ENCODE data around the gene INHBE. TPM values are rescaled to one million over a fixed set of nuclear protein-coding genes. Genes with fewer than 3 reads are reported as not detected.
"Not testable (repeated sequence)": the region's sequence is repeated elsewhere in the genome, so short reads cannot be mapped to it uniquely, and the experiment has no call there.

The INHBE gene
- total RNA-seq, 1 donor from 2014 or later = not detected

DNA sequence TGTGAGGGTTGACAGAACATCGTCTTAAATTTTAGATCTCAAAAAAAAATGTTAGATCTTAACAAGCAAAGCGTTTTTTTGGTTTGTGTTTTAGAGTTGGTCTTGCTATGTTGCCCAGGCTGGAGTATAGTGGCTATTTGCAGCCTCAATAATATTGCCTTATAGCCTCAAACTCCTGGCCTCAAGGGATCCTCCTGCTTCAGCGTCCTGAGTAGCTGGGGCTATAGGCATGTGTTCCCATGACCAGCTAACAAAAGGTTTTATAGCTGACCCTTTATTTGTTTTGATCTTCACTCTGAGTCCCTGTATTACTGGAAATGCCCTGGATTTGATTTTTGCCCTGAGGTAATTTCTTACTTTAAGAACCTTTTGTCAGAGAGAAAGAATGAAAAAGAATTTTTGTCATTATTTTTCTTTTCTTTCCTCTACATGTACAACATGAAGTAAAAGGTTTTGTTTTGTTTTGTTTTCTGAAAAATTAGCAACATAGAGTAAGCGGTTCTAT lies 15.3 kb upstream of the INHBE start:
- no peak for DNase-seq (ENCODE audit: low spot score)

DNA sequence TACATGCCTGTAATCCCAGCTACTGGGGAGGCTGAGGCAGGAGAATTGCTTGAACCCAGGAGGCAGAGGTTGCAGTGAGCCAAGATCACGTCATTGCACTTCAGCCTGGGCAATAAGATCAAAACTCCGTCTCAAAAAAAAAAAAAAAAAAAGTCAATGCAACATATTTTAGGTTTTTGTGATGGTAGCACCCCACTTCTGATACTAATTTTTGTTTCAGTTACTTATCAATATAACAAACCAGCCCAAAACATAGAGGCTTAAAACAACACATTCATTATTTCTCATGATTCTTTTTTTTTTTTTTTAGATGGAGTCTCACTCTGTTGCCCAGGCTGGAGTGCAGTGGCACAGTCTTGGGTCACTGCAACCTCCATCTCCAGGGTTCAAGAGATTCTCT lies 13.7 kb upstream of the INHBE start:
- DNase-seq (ENCODE audit: low spot score) = not testable (repeated sequence)

DNA sequence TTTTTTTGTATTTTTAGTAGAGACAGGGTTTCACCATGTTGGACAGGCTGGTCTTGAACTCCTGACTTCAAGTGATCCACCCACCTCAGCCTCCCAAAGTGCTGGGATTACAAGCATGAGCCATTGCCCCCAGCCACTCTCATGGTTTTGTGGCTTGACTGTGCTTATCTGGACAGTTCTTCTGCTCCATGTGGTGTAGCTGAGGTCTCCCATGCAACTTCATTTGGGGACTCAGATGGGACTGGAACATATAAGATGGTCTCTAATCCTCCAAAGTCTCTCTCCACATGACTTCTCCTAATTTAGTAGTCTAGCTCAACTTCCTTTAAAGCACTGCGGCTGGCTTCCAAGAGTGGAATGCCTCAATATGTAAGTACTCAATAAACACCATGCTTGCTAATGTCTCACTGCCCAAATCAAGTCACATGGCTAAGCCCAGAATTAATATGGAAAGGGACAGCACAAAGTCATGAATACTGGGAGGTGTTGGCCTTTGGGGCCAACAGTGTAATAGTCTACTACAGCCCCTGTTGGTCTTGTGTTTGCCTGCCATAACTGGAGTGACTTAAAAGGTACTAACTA lies 13.2 kb upstream of the INHBE start:
- no peak for DNase-seq (ENCODE audit: low spot score)

DNA sequence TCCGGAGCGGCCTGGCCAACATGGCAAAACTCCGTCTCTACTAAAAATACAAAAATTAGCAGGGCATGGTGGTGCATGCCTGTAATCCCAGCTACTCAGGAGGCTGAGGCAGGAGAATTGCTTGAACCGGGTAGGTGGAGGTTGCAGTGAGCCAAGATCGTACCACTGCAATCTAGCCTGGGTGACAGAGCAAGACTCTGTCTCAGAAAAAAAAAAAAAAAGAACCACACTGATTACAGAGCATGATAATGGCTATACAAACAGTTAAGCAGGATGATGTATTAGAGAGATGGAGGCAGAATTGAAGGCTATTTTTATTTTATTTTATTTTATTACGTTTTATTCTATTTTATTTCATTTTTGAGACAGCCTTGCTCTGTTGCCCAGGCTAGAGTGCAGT lies 10.8 kb upstream of the INHBE start:
- DNase-seq (ENCODE audit: low spot score) = not testable (repeated sequence)

DNA sequence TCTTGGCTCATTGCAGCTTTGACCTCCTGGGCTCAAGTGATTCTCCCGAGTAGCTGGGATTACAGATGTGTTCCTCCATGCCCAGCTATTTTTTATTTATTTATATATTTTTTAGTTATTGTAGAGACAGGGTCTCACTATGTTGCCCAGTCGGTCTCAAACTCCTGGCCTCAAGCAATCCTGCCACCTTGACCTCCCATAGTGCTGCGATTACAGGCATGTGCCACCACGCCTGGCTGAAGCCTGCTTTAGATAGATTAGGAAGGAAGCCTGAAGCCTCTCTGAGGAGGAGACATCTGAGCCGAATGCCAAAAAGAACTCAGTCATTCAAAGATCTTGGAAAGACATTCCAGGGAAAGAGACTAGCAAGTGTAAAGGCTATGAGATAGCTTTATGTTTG lies 10.4 kb upstream of the INHBE start:
- no peak for DNase-seq (ENCODE audit: low spot score)

DNA sequence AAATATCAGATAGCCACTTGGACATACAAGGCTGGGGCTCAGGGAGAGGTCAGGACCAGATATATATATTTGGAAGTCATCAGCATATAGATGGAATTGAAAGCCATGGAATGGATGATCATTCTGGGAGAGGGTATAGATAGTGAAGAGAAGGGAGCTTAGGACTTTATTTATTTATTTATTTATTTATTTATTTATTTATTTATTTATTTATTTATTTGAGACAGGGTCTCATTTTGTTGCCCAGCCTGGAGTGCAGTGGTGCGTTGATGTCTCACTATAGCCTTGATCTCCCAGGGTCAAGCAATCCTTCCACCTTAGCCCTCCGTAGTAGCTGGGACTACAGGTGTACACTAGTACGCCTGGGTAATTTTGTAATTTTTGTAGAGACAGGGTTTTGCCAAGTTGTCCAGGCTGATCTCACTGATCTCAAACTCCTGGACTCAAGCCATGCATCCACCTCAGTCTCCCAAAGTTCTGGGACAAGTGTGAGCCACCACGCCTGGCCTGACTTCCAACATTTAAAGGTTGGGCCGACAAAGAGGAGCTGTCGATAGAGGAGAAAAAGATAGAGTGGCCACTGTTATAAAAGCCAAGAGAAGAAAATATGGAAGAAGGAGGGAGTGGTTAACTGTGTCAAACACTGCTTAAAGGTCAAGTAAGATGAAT lies 8.7 kb upstream of the INHBE start:
- DNase-seq (ENCODE audit: low spot score) = no peak

DNA sequence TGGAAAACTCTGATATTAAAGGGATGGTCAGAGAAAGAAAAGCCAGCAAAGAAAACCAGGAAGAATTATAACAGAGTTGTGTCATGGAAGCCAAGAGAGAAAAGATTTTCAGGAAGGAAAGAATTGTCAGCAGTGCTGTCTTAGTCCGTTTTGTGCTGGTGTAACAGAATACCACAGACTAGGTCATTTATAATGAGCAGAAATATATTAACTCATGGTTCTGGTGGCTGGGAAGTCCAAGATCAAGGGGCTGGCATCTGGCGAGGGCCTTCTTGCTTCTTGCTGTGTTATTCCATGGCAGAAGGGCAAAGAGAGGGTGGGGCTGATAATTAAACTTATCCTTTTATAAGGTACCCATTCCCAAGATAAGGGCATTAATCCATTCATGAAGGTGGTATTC lies 6.4 kb upstream of the INHBE start:
- DNase-seq (ENCODE audit: low spot score) = no peak

DNA sequence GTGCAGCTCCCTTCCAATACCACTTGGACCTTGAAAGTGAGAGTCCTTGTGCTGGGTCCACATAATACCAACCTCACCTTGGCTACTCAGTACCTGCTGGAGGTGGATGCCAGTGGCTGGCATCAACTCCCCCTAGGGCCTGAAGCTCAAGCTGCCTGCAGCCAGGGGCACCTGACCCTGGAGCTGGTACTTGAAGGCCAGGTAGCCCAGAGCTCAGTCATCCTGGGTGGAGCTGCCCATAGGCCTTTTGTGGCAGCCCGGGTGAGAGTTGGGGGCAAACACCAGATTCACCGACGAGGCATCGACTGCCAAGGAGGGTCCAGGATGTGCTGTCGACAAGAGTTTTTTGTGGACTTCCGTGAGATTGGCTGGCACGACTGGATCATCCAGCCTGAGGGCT lies 5.7 kb upstream of the INHBE start:
- no peak for DNase-seq (ENCODE audit: low spot score)

DNA sequence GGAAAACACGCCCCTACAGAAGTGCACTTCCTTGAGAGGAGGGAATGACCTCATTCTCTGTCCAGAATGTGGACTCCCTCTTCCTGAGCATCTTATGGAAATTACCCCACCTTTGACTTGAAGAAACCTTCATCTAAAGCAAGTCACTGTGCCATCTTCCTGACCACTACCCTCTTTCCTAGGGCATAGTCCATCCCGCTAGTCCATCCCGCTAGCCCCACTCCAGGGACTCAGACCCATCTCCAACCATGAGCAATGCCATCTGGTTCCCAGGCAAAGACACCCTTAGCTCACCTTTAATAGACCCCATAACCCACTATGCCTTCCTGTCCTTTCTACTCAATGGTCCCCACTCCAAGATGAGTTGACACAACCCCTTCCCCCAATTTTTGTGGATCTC lies 5.0 kb upstream of the INHBE start:
- no peak for DNase-seq (ENCODE audit: low spot score)

DNA sequence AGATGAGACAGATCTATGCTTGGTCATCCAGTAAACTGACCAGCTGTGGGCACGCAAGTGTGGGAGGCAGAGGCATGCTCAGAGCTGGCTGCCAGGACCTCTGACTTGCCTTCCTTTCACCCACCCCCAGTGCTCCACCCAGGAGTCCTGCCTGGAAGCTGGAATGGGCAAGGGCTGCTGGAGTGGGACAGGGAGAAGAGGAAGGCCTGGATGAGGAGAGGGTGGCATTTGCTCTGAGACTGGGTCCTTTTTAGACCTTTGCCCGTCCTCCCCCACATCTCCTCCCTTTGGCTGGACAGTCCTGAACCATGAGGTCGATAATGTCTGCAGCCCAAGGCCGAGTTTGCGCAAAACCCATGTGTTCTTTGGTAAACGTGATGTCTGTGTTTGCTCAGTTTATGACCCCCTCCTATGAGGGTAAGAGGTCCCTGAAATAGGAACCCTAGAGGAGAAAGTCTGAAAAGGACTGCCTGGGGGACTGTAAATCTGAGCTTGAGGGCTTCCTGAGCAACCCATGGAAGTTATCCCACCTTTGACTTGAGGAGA lies 3.8 kb upstream of the INHBE start:
- DNase-seq (ENCODE audit: low spot score) = no peak

DNA sequence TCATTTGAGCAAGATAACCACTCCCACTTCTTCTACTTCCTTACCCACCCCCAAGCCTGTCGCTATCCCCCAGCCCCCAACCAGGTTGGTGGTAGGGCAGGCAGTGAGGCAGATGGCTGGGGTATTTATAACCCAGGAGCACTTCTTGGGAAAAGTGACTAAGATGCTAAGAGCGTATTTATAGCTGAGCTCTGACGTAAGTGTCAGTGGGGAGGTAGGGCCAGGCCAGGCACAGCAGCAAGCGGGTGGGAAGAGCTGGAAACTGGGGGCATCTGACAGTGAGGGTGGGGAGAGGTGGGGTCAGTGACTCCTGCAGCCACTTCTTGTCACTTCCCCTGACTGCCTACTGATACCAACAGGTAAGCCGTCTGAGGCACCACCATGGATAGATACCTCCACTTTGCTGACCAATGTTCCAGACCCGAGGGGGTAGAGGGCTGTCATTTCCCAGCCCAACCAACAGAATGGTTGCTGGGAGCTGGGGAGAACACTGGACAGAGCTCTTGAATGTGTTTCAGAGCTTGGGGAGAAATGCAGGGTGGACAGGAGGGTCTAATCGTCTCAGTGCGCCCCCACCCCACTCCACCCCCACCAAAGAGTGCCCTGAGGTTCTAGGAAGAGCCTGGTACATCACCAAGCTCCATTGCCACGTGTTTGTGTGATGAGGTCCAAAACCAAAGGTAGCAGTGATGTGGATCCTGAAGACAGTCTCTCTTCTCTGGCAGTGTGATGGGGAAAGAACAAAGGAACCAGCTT lies 2.7 kb upstream of the INHBE start:
- DNase-seq (ENCODE audit: low spot score) = no peak

DNA sequence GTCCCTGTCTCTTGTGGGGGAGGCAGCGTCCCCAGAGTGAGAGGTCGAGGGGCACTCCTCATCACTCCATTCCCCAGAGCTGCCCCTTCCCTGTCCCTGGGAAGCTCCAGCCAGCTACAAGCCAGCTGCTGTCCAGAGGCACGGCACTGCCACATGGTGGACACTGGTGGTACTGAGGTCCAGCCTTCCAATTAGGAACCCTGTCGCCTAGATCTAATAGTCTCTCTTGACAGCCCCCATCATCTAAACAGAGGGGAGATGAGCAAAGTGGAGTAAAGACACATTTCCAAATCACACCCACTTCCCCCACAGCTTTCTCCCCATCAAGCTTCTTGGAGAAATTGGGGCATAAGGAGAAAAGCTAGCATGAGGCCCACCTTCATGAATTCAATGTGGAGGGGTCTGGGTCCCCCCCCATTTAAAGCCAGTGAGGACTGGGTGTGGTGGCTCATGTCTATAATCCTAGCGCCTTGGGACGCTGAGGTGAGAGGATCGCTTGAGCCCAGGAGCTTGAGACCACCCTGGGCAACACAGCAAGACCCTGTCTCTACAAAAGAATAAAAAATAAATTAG lies 2.1 kb upstream of the INHBE start:
- DNase-seq (ENCODE audit: low spot score) = no peak

DNA sequence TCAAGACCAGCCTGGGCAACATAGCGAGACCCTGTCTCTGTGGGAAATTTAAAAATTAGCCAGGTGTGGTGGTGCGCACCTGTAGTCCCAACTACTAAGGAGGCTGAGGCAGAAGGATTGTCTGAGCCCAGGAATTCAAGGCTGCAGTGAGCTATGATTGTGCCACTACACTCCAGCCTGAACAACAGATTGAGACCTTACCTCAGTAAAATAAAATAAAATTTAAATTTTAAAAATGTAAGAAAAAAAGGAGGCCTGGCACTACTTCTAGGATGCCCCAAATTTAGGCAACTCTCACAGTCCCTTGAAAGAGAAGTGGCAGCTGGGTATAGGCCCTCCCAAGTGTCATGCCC lies 918 bp upstream of the INHBE start:
- DNase-seq (ENCODE audit: low spot score) = no peak

DNA sequence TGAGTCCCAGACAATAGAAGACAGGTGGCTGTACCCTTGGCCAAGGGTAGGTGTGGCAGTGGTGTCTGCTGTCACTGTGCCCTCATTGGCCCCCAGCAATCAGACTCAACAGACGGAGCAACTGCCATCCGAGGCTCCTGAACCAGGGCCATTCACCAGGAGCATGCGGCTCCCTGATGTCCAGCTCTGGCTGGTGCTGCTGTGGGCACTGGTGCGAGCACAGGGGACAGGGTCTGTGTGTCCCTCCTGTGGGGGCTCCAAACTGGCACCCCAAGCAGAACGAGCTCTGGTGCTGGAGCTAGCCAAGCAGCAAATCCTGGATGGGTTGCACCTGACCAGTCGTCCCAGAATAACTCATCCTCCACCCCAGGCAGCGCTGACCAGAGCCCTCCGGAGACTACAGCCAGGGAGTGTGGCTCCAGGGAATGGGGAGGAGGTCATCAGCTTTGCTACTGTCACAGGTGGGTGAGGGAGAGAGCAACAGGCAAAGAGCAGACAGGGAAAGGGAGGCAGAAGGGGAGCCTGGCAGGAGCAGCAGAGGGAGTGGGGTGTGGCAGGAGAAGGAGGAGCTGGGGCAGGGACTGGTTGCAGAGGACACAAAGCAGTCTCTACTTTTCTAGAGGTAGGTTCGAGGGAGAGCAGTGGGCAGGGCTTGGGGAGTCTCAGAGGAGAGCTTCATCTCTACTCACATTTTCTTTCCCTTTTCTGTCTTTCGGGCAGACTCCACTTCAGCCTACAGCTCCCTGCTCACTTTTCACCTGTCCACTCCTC lies 452 bp downstream of the INHBE start:
- DNase-seq (ENCODE audit: low spot score) = no peak

DNA sequence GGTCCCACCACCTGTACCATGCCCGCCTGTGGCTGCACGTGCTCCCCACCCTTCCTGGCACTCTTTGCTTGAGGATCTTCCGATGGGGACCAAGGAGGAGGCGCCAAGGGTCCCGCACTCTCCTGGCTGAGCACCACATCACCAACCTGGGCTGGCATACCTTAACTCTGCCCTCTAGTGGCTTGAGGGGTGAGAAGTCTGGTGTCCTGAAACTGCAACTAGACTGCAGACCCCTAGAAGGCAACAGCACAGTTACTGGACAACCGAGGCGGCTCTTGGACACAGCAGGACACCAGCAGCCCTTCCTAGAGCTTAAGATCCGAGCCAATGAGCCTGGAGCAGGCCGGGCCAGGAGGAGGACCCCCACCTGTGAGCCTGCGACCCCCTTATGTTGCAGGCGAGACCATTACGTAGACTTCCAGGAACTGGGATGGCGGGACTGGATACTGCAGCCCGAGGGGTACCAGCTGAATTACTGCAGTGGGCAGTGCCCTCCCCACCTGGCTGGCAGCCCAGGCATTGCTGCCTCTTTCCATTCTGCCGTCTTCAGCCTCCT lies 1.1 kb downstream of the INHBE start:
- no peak for DNase-seq (ENCODE audit: low spot score)

DNA sequence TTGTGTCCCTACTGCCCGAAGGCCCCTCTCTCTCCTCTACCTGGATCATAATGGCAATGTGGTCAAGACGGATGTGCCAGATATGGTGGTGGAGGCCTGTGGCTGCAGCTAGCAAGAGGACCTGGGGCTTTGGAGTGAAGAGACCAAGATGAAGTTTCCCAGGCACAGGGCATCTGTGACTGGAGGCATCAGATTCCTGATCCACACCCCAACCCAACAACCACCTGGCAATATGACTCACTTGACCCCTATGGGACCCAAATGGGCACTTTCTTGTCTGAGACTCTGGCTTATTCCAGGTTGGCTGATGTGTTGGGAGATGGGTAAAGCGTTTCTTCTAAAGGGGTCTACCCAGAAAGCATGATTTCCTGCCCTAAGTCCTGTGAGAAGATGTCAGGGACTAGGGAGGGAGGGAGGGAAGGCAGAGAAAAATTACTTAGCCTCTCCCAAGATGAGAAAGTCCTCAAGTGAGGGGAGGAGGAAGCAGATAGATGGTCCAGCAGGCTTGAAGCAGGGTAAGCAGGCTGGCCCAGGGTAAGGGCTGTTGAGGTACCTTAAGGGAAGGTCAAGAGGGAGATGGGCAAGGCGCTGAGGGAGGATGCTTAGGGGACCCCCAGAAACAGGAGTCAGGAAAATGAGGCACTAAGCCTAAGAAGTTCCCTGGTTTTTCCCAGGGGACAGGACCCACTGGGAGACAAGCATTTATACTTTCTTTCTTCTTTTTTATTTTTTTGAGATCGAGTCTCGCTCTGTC lies 1.8 kb downstream of the INHBE start:
- no peak for DNase-seq (ENCODE audit: low spot score)

DNA sequence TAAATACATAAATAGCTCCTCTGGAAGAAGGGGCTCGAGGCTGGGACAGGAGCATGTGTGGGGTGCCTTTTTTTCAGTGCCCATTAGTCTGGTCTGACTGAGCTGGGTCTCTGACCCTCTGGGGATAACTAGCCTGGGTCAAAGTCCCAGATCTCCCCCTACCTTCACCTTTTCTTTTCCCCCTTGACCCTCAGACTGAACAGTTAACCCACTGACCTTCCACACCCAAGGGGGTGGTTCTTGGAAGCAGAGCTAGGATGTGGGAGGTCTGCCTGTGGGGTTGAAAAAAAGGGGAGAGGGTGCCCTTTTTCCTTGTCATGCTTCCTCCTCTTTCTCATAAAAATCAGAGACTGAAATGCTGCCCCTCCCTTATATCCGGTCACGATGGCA lies 3.6 kb downstream of the INHBE start:
- no peak for DNase-seq (ENCODE audit: low spot score)

DNA sequence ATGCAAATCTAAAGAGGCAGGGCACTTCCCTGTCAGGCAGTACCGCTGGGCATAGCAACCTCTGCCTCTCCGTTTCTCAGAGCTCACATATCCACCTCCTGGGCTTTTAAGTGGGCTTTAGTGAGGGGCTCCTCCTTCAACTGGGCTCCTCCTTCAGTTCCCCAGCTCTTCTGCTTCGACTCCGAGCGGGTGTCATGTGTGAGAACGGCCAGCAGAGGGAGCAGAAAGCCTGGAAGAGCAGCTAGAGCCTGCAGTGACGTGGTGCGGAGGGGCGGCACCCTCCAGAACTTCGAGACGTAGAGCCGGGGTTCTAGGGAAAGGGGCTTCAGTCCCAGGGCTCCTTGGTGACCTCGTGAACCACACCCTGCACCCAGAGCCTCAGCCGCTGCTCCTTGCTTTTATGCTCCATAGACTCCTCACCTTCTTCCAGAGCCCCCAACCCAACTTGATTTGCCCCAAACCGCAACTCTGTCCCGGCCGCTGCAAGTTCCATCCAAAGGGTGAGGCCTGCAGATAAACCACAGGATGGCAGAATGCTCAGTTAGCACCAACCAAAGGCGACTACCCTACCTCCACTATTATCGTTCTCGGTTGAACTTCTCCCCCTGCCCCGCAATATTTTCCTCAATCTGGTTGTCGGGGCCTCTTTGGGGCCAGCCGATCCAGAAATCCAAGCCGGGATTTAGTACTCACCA lies 4.1 kb downstream of the INHBE start:
- DNase-seq (ENCODE audit: low spot score) = peak; percentile 96

DNA sequence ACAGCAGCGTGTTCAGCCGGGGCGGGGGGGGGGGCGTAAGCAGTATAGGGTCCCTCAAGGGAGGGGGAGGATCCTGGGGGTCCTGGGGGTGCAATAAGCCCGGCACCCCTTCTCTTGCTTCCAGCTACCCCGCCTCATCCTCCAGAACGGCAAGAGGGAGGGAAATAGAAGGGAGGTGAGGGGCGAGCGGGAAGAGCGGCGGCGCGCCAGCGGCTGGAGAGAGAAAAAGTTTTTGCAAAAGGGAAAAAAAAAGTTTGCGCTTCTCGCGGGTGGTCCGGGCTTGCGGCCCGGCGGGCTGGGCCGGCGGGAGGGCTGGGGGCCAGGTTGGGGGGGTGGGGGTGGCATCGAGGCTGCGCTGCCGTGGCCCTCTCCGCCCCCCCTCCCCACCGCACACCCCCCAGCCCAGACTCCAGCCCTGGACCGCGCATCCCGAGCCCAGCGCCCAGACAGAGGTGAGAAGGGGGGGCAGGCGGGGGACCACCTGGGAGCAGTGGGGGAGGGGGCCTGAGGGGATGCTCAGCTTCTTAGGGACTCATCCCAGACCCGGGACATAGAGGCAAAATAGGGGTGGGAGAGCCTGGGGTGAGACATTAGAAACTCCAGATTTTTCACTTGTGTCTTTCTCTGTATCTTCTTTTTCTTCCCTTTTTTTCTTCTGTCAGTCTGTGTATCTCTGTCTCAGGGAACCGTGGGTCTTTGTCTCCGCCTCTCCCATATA lies 4.8 kb downstream of the INHBE start, which contains the start of gene GLI1:
Gene GLI1, plus strand, starts transcription at position 36 of the 718 bp plus-strand sequence. CDS start 3,907 bp downstream, outside the sequence.
- no peak for DNase-seq (ENCODE audit: low spot score)

Data from mesenteric fat pad (tissue), 1 donor.